GM18499 (cell line): ENCODE data around the gene FAM221A.
"Not testable (repeated sequence)": the region's sequence is repeated elsewhere in the genome, so short reads cannot be mapped to it uniquely, and the experiment has no call there.

Experiments
- ATAC-seq: cut with Tn5 transposase; IDR thresholded peaks from one replicate; pipeline ENCODE4 v1.9.1; 2021; ENCODE audit warnings: moderate number of reproducible peaks; ENCODE audit not compliant: insufficient read depth, unreplicated experiment

Gene FAM221A, protein sequence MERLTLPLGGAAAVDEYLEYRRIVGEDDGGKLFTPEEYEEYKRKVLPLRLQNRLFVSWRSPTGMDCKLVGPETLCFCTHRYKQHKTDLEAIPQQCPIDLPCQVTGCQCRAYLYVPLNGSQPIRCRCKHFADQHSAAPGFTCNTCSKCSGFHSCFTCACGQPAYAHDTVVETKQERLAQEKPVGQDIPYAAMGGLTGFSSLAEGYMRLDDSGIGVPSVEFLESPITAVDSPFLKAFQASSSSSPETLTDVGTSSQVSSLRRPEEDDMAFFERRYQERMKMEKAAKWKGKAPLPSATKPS

DNA sequence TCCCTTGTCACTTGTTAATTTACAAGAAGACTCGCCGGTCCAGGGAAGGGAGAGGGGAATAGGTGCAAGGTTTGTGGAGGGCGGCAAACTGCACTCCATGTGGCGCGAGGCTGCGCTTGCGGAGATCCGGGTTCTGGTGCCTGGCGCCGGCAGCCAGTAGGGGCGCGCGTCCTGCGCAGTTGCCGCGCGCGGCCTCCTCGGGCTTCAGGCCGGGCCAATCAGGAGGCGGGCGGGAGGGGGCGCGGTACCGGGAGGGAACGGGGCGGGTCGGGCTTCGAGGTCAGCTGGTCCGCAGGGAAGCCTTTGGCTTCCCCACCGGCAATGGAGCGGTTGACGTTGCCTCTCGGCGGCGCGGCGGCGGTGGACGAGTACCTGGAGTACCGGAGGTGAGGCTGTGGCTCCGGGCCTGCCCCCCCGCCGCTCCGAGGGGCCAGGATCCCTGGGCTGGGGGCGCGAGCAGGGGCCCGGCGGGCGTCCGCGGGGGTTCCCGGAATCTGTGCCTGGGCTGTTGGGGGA lies at the start of gene FAM221A:
Gene FAM221A (plus strand): TSS at position 302 of the 516 bp plus-strand sequence. CDS start 20 bp downstream, at position 322.
- ATAC-seq = peak; percentile 90

DNA sequence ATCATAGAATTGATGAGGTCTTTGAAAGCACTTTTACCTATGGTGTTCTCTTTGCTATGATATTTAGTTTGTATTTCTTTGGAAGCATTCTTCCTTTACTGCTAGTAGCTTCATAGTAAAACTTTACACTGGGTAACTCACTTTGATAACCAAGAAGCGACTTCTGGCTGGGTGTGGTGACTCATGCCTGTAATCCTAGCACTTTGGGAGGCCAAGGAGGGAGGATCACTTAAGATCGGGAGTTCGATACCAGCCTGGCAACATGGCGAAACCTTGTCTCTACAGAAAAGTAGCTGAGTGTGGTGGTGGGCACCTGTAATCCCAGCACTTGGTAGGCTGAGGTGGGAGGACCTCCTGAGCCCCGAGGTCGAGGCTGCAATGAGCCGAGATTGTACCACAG lies 46.6 kb upstream of the FAM221A start:
- ATAC-seq = no peak

DNA sequence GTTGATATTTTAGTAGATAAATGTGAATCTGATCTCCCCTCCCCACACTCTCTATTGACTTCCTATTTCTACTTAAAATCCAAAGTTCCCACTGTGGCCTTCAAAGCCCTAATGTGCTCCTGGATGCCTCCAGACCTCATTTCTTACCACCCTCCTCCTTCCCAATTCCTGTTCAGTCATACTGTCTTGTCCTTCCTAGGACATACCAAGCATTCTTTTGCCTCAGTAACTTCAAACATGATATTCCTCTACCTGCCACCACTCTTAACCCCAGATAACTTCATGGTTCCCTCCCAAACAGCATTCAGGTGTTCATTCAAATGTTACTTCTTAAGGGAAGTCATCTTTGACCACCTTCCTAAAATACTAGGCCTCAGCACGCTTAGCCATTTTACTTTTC lies 34.2 kb upstream of the FAM221A start:
- ATAC-seq = no peak

DNA sequence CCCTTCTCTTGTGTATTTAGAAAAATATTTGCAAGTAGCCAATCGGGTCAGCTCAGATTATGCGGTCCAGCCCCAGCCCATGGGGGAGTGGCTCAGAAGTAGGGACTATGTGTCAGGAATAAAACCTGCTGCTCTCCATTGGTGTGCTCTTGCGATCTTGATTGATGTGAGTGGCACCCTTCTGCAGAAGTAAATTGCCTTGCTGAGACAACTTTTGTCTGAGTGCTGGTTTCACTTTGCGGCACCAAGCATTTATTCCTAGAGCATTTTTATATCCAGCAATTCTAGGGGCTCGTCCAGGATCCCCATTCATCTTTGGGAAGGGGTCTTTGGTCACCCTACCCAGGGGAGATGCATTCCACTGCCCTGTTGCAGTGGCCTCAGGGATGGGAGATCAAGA lies 26.1 kb upstream of the FAM221A start:
- ATAC-seq = no peak

DNA sequence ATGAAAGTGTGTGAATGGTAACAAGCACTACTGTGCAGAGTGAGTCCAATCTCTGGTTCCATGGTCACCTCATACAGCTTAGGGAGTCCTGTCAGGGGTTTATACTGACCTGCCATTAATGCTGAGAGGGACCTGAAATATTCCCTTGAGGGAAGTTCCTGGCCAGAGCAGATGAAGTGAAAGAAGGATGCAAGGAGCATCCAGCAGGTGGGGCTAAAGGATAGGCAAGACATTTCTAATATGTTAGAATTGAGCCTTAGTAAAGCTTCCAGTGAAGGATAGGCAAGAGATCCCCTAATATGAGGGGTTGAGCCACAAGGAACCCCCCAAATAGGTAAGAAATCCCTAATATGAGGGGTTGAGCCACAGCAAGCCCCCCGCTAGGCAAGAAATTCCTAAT lies 25.5 kb upstream of the FAM221A start:
- ATAC-seq = no peak

DNA sequence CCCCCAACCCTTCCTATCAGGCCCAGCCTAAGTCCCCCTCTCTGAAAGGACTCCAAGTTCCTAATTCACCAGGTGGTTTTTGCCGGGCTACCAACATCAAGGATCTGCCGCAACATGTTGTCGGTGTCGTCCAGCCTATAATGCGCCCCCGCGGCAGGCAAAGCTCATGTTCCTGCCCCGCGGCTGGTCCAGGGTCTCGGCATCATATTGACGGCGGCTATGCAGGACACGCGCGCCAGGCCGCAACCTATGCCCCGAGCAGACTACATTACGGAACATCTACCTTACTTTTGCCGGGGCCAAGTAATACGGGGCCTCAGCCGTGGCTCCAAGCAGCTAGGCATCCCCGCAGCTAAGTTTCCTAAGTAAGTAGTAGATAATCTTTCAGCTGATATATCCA lies 24.6 kb upstream of the FAM221A start:
- ATAC-seq = no peak

DNA sequence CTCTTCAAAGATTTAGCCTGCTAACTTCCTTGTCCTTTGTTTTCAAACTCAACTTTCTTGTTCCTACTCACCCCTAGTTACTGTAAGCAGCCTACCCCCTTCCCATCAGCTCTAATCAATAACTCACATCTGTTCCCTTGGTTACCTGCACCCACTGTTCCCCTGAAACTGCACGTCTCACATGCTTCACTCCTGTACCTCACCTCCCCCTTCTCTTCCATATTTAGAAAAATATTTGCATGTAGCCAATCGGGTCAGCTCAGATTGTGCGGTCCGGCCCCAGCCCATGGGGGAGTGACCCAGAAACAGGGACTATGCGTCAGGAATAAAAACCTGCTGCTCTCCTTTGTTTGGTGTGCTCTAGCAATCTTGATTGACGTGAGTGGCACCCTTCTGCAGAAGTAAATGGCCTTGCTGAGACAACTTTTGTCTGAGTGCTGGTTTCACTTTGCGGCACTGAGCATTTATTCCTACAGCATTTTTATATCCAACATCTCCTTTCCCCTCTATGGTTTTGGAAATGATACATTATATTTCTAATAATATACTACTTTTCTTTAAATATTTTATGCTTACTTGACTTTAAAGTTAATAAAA lies 21.1 kb upstream of the FAM221A start:
- ATAC-seq = no peak

DNA sequence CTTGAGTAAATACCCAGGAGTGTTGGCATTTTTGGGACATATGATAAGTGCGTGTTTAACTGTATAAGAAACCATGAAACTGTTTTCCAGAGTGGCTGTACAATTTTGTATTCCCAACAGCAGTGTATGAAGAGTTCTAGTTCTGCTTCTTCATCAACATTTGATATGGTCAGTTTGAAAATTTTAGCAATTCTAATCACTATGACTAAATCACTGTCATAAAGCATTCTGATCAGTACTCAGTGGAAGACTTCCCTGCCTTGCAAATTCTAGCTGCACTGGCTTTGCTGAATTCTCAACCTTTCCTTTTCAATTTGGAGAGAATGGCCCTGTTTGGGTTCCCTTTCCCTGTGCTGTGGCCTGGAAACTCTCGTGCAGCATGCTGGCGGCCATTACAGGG lies 18.6 kb upstream of the FAM221A start:
- ATAC-seq = no peak

DNA sequence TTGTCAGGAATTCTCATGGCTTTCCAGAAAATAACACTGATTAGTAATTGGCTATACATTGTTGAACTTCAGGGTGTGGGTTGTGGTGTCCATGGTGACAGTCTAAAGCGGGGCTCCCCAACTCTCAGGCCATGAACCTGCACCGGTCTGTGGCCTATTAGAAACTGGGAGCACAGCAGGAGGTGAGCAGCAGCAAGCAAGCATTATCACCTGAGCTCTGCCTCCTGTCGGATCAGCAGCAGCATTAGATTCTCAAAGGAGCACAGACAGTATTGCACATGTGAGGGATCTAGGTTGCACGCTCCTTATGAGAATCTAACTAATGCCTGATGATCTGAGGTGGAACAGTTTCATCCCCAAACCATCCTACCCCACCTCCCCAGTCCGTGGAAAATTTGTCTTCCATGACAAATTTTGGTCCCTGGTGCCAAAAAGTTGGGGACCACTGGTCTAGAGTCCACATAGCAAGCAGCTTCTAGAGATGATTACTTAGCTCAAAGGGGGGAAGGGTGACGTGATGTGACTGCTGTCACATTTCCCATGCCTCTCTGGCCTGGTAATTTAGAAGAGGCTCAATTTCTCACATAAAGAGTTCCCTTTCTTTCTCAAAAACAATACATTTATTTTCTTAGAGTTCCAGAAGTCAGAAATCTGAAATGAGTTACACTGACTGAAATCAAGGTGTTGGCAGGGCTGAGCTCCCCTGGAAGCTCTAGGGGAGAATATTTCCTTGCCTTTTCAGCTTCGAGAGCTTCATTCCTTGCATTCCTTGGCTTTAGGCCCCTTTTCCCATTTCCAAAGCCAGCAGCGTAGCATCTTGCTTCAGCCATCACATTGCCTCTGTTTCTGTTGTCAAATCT lies 17.6 kb upstream of the FAM221A start:
- no peak for ATAC-seq

DNA sequence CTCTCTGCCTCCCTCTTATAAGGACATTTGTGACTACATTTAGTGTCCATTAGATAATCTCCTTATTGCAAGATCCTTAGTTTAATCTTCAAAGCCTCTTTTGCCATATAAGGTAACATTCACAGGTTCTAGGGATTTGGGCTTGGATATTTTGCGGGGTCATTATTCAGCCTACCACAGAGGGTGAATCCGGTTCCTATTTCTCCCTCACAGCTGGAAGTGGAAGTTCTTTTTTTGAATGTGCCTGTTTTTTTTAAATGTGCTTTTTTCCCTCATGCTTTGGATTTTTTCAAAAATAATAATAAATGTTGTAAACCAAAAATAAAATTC lies 17.1 kb upstream of the FAM221A start:
- no peak for ATAC-seq

DNA sequence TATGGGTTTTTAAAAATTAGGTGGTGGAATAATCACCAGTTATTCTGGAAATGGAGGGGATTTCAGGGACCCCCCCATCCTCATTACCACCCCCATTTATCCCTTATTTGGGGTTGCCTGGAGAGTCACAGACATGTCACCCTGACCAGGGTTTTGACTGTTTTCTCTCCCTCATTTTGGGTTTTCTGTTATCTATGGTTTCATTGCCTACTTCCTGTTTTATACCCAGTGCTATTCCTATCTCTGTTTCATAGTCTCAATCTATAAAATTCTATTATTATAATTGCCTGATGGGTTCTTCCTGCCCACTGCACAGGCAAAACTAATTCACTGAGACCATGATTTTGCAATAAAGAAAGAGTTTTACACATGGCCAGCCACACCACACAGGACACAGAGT lies 15.9 kb upstream of the FAM221A start:
- ATAC-seq = no peak

DNA sequence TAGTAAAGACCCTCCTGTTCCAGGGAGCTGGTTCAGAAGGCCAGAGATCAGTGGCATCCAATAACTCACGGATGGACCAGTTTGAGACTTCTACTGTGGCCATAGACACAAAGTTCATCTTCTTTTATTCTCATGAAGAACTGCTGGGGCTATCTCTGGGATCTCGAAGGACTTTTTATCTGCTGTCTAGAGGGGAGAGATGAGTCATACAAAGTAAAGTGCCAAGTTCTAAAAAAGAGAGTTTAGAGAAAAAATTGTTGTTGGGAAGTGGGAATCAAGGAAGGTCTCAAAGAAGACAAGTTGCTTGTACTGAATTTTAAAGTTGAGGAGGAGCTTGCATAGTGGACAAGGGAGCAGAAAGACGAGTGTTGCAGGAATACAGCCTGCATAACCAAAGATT lies 8.0 kb upstream of the FAM221A start:
- no peak for ATAC-seq

DNA sequence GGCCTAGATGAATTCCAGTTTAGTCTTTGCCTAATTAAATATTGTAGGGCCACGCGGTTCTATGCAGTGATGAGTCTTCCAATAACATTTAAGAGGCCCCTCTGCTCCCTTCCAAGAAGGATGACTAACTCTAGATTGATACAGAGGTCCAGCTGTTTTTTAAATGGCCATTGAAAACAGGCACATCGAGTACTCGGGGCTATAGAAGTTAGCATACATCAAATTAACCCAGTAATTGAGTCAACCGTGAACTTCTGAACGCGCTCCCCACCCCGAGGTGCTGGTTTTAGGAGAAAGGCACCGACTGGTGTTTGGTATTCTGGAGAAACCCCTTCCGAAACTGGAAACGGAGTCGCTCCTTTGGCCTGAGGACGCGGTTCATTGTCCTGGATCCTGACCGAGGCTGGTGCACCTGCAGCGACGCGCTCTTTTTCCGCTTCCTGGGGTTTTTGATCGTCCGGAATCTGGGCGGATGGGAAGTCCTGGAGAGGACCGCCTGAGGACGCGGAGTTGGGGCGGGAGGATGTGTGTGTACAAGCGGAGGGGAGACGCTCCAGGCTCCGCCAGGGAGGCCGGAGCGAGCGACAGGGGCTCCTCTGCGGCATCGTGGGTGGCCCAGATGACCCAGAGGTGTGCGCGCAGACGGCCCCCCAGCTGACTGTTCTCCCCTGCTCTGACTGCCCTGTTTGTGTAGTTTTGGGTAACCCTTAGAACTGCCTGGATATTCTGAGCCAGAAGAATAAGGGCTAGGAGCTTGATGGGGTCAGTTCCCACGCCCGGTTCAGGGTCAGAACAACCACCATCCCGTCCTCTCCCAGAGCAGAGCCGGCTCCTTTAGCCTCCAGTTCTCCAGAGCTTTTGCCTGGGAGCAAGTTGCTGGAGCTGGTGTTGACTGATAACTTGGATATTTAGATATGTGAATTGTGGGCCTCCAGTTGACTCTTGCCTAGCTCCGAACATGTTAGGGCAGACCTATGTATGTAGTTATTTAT lies 711 bp downstream of the FAM221A start:
- ATAC-seq = peak; percentile 19

DNA sequence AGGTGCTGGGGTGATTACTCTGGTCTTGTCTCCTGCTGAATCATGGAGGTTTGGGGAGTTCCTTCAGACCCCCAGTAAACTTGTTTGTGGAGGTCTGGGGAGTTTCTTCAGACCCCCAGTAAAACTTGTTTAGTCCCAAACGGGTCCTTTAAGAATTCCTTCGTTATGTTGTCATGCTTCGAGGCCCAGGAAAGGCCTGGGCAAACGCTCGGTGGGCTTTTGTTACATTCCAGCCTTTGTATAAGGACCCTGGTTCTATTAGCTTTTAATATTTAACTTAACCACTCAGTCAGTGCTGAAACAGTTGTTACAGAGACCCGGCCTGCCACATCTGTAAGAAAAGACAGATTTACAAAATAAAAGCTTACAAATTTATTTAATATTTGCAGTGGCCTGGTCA lies 4.0 kb downstream of the FAM221A start:
- not testable (repeated sequence) for ATAC-seq

DNA sequence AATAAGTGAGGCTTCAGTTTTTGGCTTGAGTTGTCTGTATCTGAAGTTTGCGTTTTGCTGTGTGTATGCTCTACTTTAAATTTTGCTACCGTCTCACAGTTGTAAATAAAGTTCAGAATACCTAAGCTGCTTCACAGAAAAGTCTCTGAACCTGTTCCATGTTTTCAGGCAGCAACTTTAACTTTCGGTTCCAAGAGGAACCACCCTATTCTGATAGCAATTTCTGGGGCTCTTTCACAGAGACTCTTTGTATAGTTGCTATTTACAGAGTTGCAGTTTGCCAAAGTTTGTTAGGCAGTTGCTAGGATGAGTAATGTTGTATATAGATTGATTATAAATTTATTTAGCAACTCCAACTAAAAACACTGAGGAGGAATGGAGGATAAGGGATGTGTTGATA lies 5.7 kb downstream of the FAM221A start:
- ATAC-seq = no peak

DNA sequence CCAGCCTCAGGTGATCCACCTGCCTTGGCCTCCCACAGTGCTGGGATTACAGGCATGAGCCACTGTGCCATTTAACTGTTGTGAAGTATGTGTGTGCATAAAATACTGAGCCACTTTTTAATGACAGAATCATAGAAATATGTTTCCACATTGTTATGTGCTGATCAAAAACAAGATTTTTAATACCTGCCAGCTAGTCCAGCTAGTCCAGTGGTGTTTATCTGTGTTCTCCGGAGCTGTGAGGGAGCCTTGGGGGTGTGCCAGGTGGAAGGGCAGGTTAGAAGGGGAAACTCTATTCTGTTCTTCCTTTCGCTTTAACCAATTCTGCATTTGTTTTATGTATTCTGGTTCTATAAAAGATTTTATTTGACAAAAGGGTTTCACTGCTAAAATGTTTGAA lies 7.0 kb downstream of the FAM221A start:
- no peak for ATAC-seq

DNA sequence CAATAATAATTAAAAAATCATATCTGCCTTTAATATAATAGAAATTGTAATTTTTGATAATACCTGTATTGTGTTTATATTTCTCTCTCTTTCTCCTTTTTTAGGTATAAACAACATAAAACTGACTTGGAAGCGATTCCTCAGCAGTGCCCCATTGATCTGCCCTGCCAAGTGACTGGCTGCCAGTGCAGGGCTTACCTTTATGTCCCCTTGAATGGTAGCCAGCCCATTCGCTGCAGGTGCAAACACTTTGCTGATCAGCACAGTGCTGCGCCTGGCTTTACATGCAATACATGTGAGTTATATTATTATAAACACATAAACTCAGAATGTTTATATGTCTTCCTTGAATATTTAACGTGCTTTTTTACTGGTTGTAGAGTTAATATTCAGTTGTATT lies 9.2 kb downstream of the FAM221A start:
- no peak for ATAC-seq

DNA sequence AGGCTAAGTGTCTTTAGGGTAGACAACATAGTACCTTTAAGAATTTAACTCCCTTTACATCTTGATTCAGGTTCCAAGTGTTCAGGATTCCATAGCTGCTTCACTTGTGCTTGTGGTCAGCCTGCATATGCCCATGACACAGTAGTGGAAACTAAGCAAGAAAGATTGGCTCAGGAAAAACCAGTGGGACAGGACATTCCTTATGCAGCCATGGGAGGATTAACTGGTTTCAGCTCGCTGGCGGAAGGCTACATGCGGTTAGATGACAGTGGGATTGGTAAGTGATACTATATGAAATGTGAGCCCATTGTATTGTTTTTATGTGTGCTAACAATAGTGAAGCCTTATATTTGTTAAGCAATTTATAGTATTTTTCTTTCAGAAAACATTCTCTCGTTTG lies 11.3 kb downstream of the FAM221A start:
- ATAC-seq = no peak

DNA sequence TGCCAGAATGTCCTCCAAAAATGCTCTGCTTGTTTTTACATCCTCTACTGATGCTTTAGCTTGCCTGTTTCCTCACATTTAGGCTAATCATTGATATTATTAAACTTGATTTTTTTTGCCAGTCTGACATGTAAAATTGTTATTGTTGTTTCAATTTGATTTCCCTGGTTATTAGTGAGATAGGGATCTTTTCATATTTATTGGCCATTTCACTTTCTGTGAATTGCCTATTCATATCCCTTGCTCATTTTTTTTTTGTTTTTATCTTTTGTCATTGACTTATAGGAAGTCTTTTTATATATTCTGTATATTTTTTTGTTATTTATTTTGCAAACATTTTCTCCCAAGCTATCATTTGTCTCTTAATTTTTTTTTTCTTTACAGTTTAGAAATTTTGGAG lies 13.2 kb downstream of the FAM221A start:
- no peak for ATAC-seq

DNA sequence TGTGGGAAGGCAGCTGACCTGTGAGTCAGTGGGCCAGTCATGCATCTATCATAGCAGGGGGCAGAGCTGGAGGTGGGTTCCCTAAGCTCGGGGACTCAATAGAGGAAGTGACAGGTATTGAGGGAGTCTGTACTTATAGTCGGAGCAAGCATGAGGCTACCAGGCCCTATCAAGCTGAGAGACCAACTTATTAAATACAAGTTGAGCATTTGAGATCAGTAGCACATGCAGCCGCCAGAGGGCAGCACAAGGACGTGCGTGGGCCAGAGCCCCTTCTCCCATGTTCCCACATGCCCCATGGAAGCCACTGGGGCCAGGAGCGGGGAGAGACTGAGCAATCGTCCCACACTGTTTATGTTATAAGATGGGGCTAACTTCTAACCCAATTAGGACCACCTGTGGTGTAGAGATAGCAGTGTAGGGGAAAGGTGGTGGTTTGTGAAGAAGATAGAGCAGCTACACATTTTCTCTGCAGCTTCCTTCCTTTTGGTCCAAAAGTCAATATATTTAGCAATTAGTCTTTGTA lies 17.0 kb downstream of the FAM221A start:
- ATAC-seq = no peak
